ENCODE data around the gene PDCD1LG2. TPM values are rescaled to one million over a fixed set of nuclear protein-coding genes. Genes with fewer than 3 reads are reported as not detected.

The PDCD1LG2 gene
- total RNA-seq, 1 experiment from 2014 or later, result not detected

GRCh38 chr9:5513966-5514616 is 3.8 kb downstream of the PDCD1LG2 start:
- H3K79me2 ChIP-seq (ENCODE audit: low read length), result no peaks in the 10 kb centered on the region
- no peaks in the 10 kb centered on the region for H4K20me1 ChIP-seq (ENCODE audit: insufficient read depth, low read depth, low read length)
- DNase-seq, result no peak
- H3K4me2 ChIP-seq (ENCODE audit: low read depth, low read length, poor library complexity, severe bottlenecking), result no peak overlapping the region
- no peak overlapping the region for H3K27ac ChIP-seq (ENCODE audit: low read length)
- H2AFZ ChIP-seq (ENCODE audit: low read length), result no peak overlapping the region
- no peaks in the 10 kb centered on the region for H3K9me3 ChIP-seq (ENCODE audit: low read length)
- no peak overlapping the region for H3K4me3 ChIP-seq (ENCODE audit: low read length)
- no peaks in the 10 kb centered on the region for H3K9me2 ChIP-seq (replicated peaks; ENCODE audit: insufficient read depth, low read length)
- H3K27me3 ChIP-seq (ENCODE audit: low read length), result no peaks in the 10 kb centered on the region
- peaks cover 14% of the 10 kb centered on the region for H3K4me1 ChIP-seq (ENCODE audit: low read length)
- H3K36me3 ChIP-seq (ENCODE audit: insufficient read depth, low read length), result peaks cover 5% of the 10 kb centered on the region; the same call in 1 of the 2 replicates
- H3K9ac ChIP-seq (ENCODE audit: low read length), result no peak overlapping the region

- Histone ChIP-seq H3K9me2 (replicated peaks; ENCODE audit: insufficient read depth, low read length) (no peaks in the 10 kb centered on the region), H3K27me3 (ENCODE audit: low read length) (no peaks in the 10 kb centered on the region), H2AFZ (ENCODE audit: low read length) (no peak overlapping the region), H3K27ac (ENCODE audit: low read length) (no peak overlapping the region), H3K4me2 (ENCODE audit: low read depth, low read length, poor library complexity, severe bottlenecking) (no peak overlapping the region), H4K20me1 (ENCODE audit: insufficient read depth, low read depth, low read length) (no peaks in the 10 kb centered on the region), H3K79me2 (ENCODE audit: low read length) (0 out of 2 replicates have a peak, but pooled peaks cover 5% of the 10 kb centered on the region), H3K36me3 (ENCODE audit: insufficient read depth, low read length) (peaks cover 5% of the 10 kb centered on the region; the same call in 1 of the 2 replicates), H3K9ac (ENCODE audit: low read length) (no peak overlapping the region), H3K4me3 (ENCODE audit: low read length) (no peak overlapping the region), H3K9me3 (ENCODE audit: low read length) (no peaks in the 10 kb centered on the region), H3K4me1 (ENCODE audit: low read length) (peaks cover 20% of the 10 kb centered on the region)
- no peak for DNase-seq
These were observed 4.4 kb downstream of the PDCD1LG2 start for GRCh38 chr9:5514617-5515260.

GRCh38 chr9:5515261-5515650 is 4.9 kb downstream of the PDCD1LG2 start:
- Histone ChIP-seq H3K27me3 (ENCODE audit: low read length) (no peaks in the 10 kb centered on the region), H3K27ac (ENCODE audit: low read length) (no peak overlapping the region), H3K4me2 (ENCODE audit: low read depth, low read length, poor library complexity, severe bottlenecking) (no peak overlapping the region), H3K4me1 (ENCODE audit: low read length) (peaks cover 20% of the 10 kb centered on the region), H3K36me3 (ENCODE audit: insufficient read depth, low read length) (peaks cover 5% of the 10 kb centered on the region; the same call in 1 of the 2 replicates), H3K9me2 (replicated peaks; ENCODE audit: insufficient read depth, low read length) (no peaks in the 10 kb centered on the region), H3K4me3 (ENCODE audit: low read length) (no peak overlapping the region), H4K20me1 (ENCODE audit: insufficient read depth, low read depth, low read length) (no peaks in the 10 kb centered on the region), H3K9me3 (ENCODE audit: low read length) (no peaks in the 10 kb centered on the region), H3K9ac (ENCODE audit: low read length) (no peak overlapping the region), H2AFZ (ENCODE audit: low read length) (no peak overlapping the region), H3K79me2 (ENCODE audit: low read length) (0 out of 2 replicates have a peak, but pooled peaks cover 5% of the 10 kb centered on the region)
- no peak for DNase-seq

- Histone ChIP-seq H3K9ac (ENCODE audit: low read length) (no peak overlapping the region), H2AFZ (ENCODE audit: low read length) (no peak overlapping the region), H4K20me1 (ENCODE audit: insufficient read depth, low read depth, low read length) (no peaks in the 10 kb centered on the region), H3K9me2 (replicated peaks; ENCODE audit: insufficient read depth, low read length) (no peaks in the 10 kb centered on the region), H3K4me1 (ENCODE audit: low read length) (peaks cover 20% of the 10 kb centered on the region), H3K27ac (ENCODE audit: low read length) (no peak overlapping the region), H3K4me2 (ENCODE audit: low read depth, low read length, poor library complexity, severe bottlenecking) (no peak overlapping the region), H3K79me2 (ENCODE audit: low read length) (0 out of 2 replicates have a peak, but pooled peaks cover 5% of the 10 kb centered on the region), H3K27me3 (ENCODE audit: low read length) (no peaks in the 10 kb centered on the region), H3K4me3 (ENCODE audit: low read length) (no peak overlapping the region), H3K9me3 (ENCODE audit: low read length) (no peaks in the 10 kb centered on the region), H3K36me3 (ENCODE audit: insufficient read depth, low read length) (peaks cover 5% of the 10 kb centered on the region)
- no peak for DNase-seq
These were observed 6.3 kb downstream of the PDCD1LG2 start for GRCh38 chr9:5516453-5517220.

- H3K27me3 ChIP-seq (ENCODE audit: low read length), result no peaks in the 10 kb centered on the region
- H4K20me1 ChIP-seq (ENCODE audit: insufficient read depth, low read depth, low read length), result no peaks in the 10 kb centered on the region
- H3K79me2 ChIP-seq (ENCODE audit: low read length), result peaks cover 9% of the 10 kb centered on the region; the same call in 1 of the 2 replicates
- no peak for DNase-seq
- no peak overlapping the region for H3K4me3 ChIP-seq (ENCODE audit: low read length)
- H3K36me3 ChIP-seq (ENCODE audit: insufficient read depth, low read length), result peaks cover 11% of the 10 kb centered on the region
- H3K9ac ChIP-seq (ENCODE audit: low read length), result no peak overlapping the region
- peaks cover 20% of the 10 kb centered on the region for H3K4me1 ChIP-seq (ENCODE audit: low read length)
- no peak overlapping the region for H3K4me2 ChIP-seq (ENCODE audit: low read depth, low read length, poor library complexity, severe bottlenecking)
- H3K9me3 ChIP-seq (ENCODE audit: low read length), result no peaks in the 10 kb centered on the region
- H3K9me2 ChIP-seq (replicated peaks; ENCODE audit: insufficient read depth, low read length), result no peaks in the 10 kb centered on the region
- no peak overlapping the region for H2AFZ ChIP-seq (ENCODE audit: low read length)
- peak overlapping the region; percentile 46 for H3K27ac ChIP-seq (ENCODE audit: low read length)
These were observed 8.0 kb downstream of the PDCD1LG2 start for GRCh38 chr9:5518171-5518936.

- no peak overlapping the region for H3K4me3 ChIP-seq (ENCODE audit: low read length)
- H3K9ac ChIP-seq (ENCODE audit: low read length), result no peak overlapping the region
- no peak for DNase-seq
- H3K79me2 ChIP-seq (ENCODE audit: low read length), result peaks cover 9% of the 10 kb centered on the region; the same call in 1 of the 2 replicates
- no peaks in the 10 kb centered on the region for H3K9me2 ChIP-seq (replicated peaks; ENCODE audit: insufficient read depth, low read length)
- H2AFZ ChIP-seq (ENCODE audit: low read length), result no peak overlapping the region
- H4K20me1 ChIP-seq (ENCODE audit: insufficient read depth, low read depth, low read length), result no peaks in the 10 kb centered on the region
- H3K27ac ChIP-seq (ENCODE audit: low read length), result peak overlapping the region; percentile 46
- H3K4me1 ChIP-seq (ENCODE audit: low read length), result peaks cover 25% of the 10 kb centered on the region
- peaks cover 6% of the 10 kb centered on the region for H3K36me3 ChIP-seq (ENCODE audit: insufficient read depth, low read length)
- H3K9me3 ChIP-seq (ENCODE audit: low read length), result no peaks in the 10 kb centered on the region
- no peaks in the 10 kb centered on the region for H3K27me3 ChIP-seq (ENCODE audit: low read length)
- H3K4me2 ChIP-seq (ENCODE audit: low read depth, low read length, poor library complexity, severe bottlenecking), result no peak overlapping the region
These were observed 8.6 kb downstream of the PDCD1LG2 start for GRCh38 chr9:5518937-5519319.

- no peaks in the 10 kb centered on the region for H3K27me3 ChIP-seq (ENCODE audit: low read length)
- no peaks in the 10 kb centered on the region for H3K9me2 ChIP-seq (replicated peaks; ENCODE audit: insufficient read depth, low read length)
- H4K20me1 ChIP-seq (ENCODE audit: insufficient read depth, low read depth, low read length), result no peaks in the 10 kb centered on the region
- H3K79me2 ChIP-seq (ENCODE audit: low read length), result peaks cover 21% of the 10 kb centered on the region; the same call in 1 of the 2 replicates
- H3K9ac ChIP-seq (ENCODE audit: low read length), result no peak overlapping the region
- H3K4me3 ChIP-seq (ENCODE audit: low read length), result no peak overlapping the region
- peaks cover 10% of the 10 kb centered on the region for H3K36me3 ChIP-seq (ENCODE audit: insufficient read depth, low read length)
- H3K4me1 ChIP-seq (ENCODE audit: low read length), result peaks cover 18% of the 10 kb centered on the region
- H3K27ac ChIP-seq (ENCODE audit: low read length), result peak overlapping the region; percentile 24
- H3K4me2 ChIP-seq (ENCODE audit: low read depth, low read length, poor library complexity, severe bottlenecking), result no peak overlapping the region
- DNase-seq, result no peak
- H3K9me3 ChIP-seq (ENCODE audit: low read length), result no peaks in the 10 kb centered on the region
- no peak overlapping the region for H2AFZ ChIP-seq (ENCODE audit: low read length)
These were observed 13.8 kb downstream of the PDCD1LG2 start for GRCh38 chr9:5524090-5524489.
